Hematopoietic multipotent progenitor cell (in vitro differentiated cells): ENCODE data around the gene PTPN5. TPM values are rescaled to one million over a fixed set of nuclear protein-coding genes. Genes with fewer than 3 reads are reported as not detected.

ENCODE experiments used
- DNase-seq, 3 donors: peaks; one replicate each; pipeline ENCODE4 v3.0.0-alpha.2; 2011 to 2015; ENCODE audit warnings: low read depth in 2 of 3, low spot score in 2 of 3
- total RNA-seq: library from RNA; depleted of rRNA; stranded (reverse); fragments of >200 nt; gene quantifications from one replicate; pipeline ENCODE4 v1.2.3, GENCODE V29; 2012

The PTPN5 gene
- total RNA-seq, 1 donor, result under 0.01 TPM

- no peak for DNase-seq
Observed at GRCh38 chr11:18743365-18743764, 48.2 kb downstream of the PTPN5 start.

- no peak for DNase-seq
Observed at GRCh38 chr11:18741783-18742182, 49.8 kb downstream of the PTPN5 start.

- DNase-seq, result no peak
Observed at GRCh38 chr11:18739685-18740084, 51.9 kb downstream of the PTPN5 start.

GRCh38 chr11:18737642-18738041 is 54.0 kb downstream of the PTPN5 start:
- no peak for DNase-seq

- DNase-seq, result no peak
Observed at GRCh38 chr11:18736590-18737148, 54.9 kb downstream of the PTPN5 start.

- no peak for DNase-seq
Observed at GRCh38 chr11:18733202-18733601, 58.4 kb downstream of the PTPN5 start.

- DNase-seq, result peak in 2 of 3 donors; percentile 66 to 84
Observed at GRCh38 chr11:18731949-18732821, 59.4 kb downstream of the PTPN5 start.

- DNase-seq, result no peak
Observed at GRCh38 chr11:18731441-18731840, 60.2 kb downstream of the PTPN5 start.

- DNase-seq, result no peak
Observed at GRCh38 chr11:18730020-18730419, 61.6 kb downstream of the PTPN5 start.

- no peak for DNase-seq
Observed at GRCh38 chr11:18729426-18729825, 62.2 kb downstream of the PTPN5 start.

GRCh38 chr11:18728658-18729057 is 62.9 kb downstream of the PTPN5 start:
- DNase-seq, result no peak

GRCh38 chr11:18727479-18728236 is 63.9 kb downstream of the PTPN5 start:
- DNase-seq, result peak in 2 of 3 donors; percentile 60 to 77

- no peak for DNase-seq
Observed at GRCh38 chr11:18726040-18726439, 65.6 kb downstream of the PTPN5 start, which contains the start of gene IGSF22. Gene IGSF22 (minus strand): TSS chr11:18726188. CDS start chr11:18724236, 1,952 bp downstream.

GRCh38 chr11:18723991-18724390 is 67.6 kb downstream of the PTPN5 start:
- DNase-seq, result no peak

- no peak for DNase-seq
Observed at GRCh38 chr11:18722293-18722637, 69.3 kb downstream of the PTPN5 start.

- DNase-seq, result peak in 2 of 3 donors; percentile 52 to 54
Observed at GRCh38 chr11:18721561-18722292, 69.9 kb downstream of the PTPN5 start.

GRCh38 chr11:18720808-18721560 is 70.6 kb downstream of the PTPN5 start:
- peak in 2 of 3 donors; percentile 75 to 84 for DNase-seq

GRCh38 chr11:18720091-18720807 is 71.3 kb downstream of the PTPN5 start:
- no peak for DNase-seq

GRCh38 chr11:18715476-18715875 is 76.1 kb downstream of the PTPN5 start:
- DNase-seq, result no peak
